ENCODE data around the gene PLCZ1. TPM values are rescaled to one million over a fixed set of nuclear protein-coding genes. Genes with fewer than 3 reads are reported as not detected.

Gene PLCZ1
- polyA plus RNA-seq, 4 donors, result 0.24 to 1.7 (median 0.37) TPM

DNA sequence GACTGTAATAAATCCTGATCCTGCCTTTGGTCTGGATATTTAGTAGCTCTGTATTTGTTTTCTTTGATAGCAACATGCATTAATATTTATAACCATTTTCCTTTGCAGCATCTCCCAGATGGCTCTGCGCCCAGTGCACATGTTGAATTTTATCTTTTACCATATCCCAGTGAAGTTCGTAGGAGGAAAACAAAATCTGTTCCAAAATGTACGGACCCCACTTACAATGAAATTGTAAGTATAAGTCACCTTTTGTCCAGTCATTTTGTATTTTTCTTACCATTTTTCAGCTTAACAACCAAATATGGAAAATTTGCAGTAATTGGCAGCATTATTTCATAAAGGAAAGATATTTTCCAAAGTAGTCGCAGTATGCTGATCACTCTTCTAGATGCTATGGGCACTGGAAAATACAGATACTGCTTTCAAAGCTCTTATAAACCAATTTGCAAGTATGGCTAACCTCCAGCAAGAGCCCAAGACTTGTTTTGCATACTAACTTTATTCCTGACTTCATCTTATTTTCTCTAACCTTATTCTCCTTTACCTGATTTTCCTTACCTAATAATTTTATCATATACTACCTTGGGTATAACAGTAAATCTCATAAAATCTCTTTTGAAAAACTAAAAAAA lies 97.4 kb downstream of the PLCZ1 start:
- peak in 1 of 4 donors; percentile 10 for DNase-seq (ENCODE audit: low read depth in 4 of 4, low spot score in 3 of 4)

DNA sequence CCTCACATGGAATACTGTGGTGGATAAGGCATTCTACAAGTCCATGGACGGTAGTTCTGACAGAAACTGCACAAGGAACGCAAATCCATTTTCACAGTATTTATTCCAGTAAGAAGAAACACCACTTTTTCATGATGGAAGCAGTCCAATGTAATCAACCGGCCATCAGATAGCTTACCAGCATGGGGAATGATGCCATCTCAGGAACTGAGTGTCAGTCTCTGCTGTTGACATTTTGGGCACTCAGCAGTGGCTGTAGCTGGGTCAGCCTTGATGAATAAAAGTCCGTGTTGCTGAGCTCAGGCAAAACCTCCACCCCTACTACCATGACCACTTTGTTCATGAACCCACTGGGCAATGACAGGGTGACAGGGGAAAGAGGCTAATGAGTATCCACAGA lies 103.4 kb downstream of the PLCZ1 start:
- no peak for DNase-seq (ENCODE audit: low read depth in 4 of 4, low spot score in 3 of 4)

Other genes starting within 250 kb of the PLCZ1 start
- gene CAPZA3, start 107 bp upstream of the PLCZ1 start, polyA plus RNA-seq (ENCODE audit: insufficient read length in 4 of 4), result under 1 TPM; 0.14 to 0.56 (median 0.18) TPM

Measured in right renal pelvis (tissue), 4 donors.